Measurements from ENCODE around the gene VPS35L. TPM values are rescaled to one million over a fixed set of nuclear protein-coding genes. Genes with fewer than 3 reads are reported as not detected.

Gene VPS35L
- total and polyA plus RNA-seq, 2 of the 13 experiments (the other 11 are each of a cell fraction or from before 2014, with no cell fraction given), result 1.4 to 1.6 TPM

GRCh38 chr16:19523559-19524355 is 31.7 kb upstream of the VPS35L start, which contains the start of gene CCP110 (continued):
- TF ChIP-seq HNF4G (IDR thresholded peaks at IDR 0.05; ENCODE audit: borderline replicate concordance, low read depth, low read length) (no peak), HNF4G (CRISPR knock-in tag; IDR thresholded peaks at IDR 0.05; ENCODE audit: borderline replicate concordance, low read depth) (no peak), HOXA3 (CRISPR knock-in tag; IDR thresholded peaks at IDR 0.05) (peak; percentile 98), ZNF7 (CRISPR knock-in tag; IDR thresholded peaks at IDR 0.05) (no peak), PAXIP1 (CRISPR knock-in tag; conservative IDR thresholded peaks at IDR 0.05) (peak; percentile 52; the same call in 1 of the 2 replicates), ETV5 (CRISPR knock-in tag; IDR thresholded peaks at IDR 0.05; ENCODE audit: borderline replicate concordance) (peak; percentile 90), CHD2 (IDR thresholded peaks at IDR 0.05; ENCODE audit: low read depth, low read length) (peak; percentile 80), MIER3 (CRISPR knock-in tag; IDR thresholded peaks at IDR 0.05; ENCODE audit: borderline replicate concordance) (0 out of 2 replicates have a peak, but pooled peaks have one; percentile 55), RBM22 (optimal IDR thresholded peaks at IDR 0.05; ENCODE audit: low read length) (peak; percentile 91), NFRKB (IDR thresholded peaks at IDR 0.05) (no peak), TBL1XR1 (IDR thresholded peaks at IDR 0.05; ENCODE audit: borderline replicate concordance, low read length, partially characterized antibody) (peak; percentile 88), FOXK1 (CRISPR knock-in tag; IDR thresholded peaks at IDR 0.05; ENCODE audit: borderline replicate concordance, low read depth) (peak; percentile 84), HOXA9 (CRISPR knock-in tag; IDR thresholded peaks at IDR 0.05; ENCODE audit: borderline replicate concordance) (no peak), ARID2 (CRISPR knock-in tag; IDR thresholded peaks at IDR 0.05; ENCODE audit: borderline replicate concordance) (peak; percentile 89; the same call in 1 of the 2 replicates)
- TF ChIP-seq, protein P1, sequence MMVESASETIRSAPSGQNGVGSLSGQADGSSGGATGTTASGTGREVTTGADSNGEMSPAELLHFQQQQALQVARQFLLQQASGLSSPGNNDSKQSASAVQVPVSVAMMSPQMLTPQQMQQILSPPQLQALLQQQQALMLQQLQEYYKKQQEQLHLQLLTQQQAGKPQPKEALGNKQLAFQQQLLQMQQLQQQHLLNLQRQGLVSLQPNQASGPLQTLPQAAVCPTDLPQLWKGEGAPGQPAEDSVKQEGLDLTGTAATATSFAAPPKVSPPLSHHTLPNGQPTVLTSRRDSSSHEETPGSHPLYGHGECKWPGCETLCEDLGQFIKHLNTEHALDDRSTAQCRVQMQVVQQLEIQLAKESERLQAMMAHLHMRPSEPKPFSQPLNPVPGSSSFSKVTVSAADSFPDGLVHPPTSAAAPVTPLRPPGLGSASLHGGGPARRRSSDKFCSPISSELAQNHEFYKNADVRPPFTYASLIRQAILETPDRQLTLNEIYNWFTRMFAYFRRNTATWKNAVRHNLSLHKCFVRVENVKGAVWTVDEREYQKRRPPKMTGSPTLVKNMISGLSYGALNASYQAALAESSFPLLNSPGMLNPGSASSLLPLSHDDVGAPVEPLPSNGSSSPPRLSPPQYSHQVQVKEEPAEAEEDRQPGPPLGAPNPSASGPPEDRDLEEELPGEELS (CRISPR knock-in tag; IDR thresholded peaks at IDR 0.05), result peak; percentile 31; the same call in 1 of the 2 replicates
- TF ChIP-seq, protein P2, sequence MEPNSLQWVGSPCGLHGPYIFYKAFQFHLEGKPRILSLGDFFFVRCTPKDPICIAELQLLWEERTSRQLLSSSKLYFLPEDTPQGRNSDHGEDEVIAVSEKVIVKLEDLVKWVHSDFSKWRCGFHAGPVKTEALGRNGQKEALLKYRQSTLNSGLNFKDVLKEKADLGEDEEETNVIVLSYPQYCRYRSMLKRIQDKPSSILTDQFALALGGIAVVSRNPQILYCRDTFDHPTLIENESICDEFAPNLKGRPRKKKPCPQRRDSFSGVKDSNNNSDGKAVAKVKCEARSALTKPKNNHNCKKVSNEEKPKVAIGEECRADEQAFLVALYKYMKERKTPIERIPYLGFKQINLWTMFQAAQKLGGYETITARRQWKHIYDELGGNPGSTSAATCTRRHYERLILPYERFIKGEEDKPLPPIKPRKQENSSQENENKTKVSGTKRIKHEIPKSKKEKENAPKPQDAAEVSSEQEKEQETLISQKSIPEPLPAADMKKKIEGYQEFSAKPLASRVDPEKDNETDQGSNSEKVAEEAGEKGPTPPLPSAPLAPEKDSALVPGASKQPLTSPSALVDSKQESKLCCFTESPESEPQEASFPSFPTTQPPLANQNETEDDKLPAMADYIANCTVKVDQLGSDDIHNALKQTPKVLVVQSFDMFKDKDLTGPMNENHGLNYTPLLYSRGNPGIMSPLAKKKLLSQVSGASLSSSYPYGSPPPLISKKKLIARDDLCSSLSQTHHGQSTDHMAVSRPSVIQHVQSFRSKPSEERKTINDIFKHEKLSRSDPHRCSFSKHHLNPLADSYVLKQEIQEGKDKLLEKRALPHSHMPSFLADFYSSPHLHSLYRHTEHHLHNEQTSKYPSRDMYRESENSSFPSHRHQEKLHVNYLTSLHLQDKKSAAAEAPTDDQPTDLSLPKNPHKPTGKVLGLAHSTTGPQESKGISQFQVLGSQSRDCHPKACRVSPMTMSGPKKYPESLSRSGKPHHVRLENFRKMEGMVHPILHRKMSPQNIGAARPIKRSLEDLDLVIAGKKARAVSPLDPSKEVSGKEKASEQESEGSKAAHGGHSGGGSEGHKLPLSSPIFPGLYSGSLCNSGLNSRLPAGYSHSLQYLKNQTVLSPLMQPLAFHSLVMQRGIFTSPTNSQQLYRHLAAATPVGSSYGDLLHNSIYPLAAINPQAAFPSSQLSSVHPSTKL (CRISPR knock-in tag; IDR thresholded peaks at IDR 0.05), result no peak
- TF ChIP-seq, protein P3, sequence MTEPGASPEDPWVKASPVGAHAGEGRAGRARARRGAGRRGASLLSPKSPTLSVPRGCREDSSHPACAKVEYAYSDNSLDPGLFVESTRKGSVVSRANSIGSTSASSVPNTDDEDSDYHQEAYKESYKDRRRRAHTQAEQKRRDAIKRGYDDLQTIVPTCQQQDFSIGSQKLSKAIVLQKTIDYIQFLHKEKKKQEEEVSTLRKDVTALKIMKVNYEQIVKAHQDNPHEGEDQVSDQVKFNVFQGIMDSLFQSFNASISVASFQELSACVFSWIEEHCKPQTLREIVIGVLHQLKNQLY (CRISPR knock-in tag; IDR thresholded peaks at IDR 0.05), result peak; percentile 46
- TF ChIP-seq, protein P4, sequence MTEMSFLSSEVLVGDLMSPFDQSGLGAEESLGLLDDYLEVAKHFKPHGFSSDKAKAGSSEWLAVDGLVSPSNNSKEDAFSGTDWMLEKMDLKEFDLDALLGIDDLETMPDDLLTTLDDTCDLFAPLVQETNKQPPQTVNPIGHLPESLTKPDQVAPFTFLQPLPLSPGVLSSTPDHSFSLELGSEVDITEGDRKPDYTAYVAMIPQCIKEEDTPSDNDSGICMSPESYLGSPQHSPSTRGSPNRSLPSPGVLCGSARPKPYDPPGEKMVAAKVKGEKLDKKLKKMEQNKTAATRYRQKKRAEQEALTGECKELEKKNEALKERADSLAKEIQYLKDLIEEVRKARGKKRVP (CRISPR knock-in tag; IDR thresholded peaks at IDR 0.05), result peak in 1 of 2 experiments; percentile 73; a peak in 1 of 4 replicates

Measured in HepG2 (cell line).